Peyer's patch (tissue), 4 donors: Measurements from ENCODE around the gene CTSH. TPM values are rescaled to one million over a fixed set of nuclear protein-coding genes. Genes with fewer than 3 reads are reported as not detected.

ENCODE experiments used
- DNase-seq, 3 donors: peaks; one replicate each; pipeline ENCODE4 v3.0.0-alpha.2; 2017 to 2019
- H3K27ac ChIP-seq, 4 donors: fragments of 200-600 bp; sonication (generic); one replicate each; pipeline ENCODE4 v1.5.1; 2016 to 2019
- H3K27me3 ChIP-seq, 2 donors: fragments of 200-600 bp; sonication (generic); one replicate each; pipeline ENCODE4 v1.5.1; 2019
- H3K36me3 ChIP-seq, 3 donors: fragments of 200-600 bp; sonication (generic); one replicate each; pipeline ENCODE4 v1.5.1; 2016 to 2019
- H3K4me1 ChIP-seq, 4 donors: fragments of 200-600 bp; sonication (generic); one replicate each; pipeline ENCODE4 v1.5.1; 2016 to 2019
- H3K4me3 ChIP-seq, 4 donors: fragments of 200-600 bp; sonication (generic); 1 replicate in 3 of 4; 2 replicates in 1 of 4; pipeline ENCODE4 v1.5.1; 2016 to 2019; ENCODE audit warnings: mild to moderate bottlenecking in 1 of 4
- H3K9me3 ChIP-seq, 4 donors: fragments of 200-600 bp; sonication (generic); one replicate each; pipeline ENCODE4 v1.5.1; 2016 to 2019; ENCODE audit warnings: mild to moderate bottlenecking in 1 of 4
- POLR2A ChIP-seq, 2 donors: fragments of 450-650 bp; IDR thresholded peaks; one replicate each; pipeline ENCODE4 v1.5.1; 2017; ENCODE audit warnings: antibody characterized with exemption in 2 of 2, mild to moderate bottlenecking in 2 of 2, moderate library complexity in 2 of 2
- total RNA-seq, 4 donors: library from RNA; depleted of rRNA; stranded (reverse); fragments of >200 nt; gene quantifications; one replicate each; pipeline ENCODE4 v1.1.0, GENCODE V29; 2016
- TF ChIP-seq, protein P1 (sequence below), 6 experiments: fragments of 450-650 bp in 4 of 6; fragments of 200-600 bp in 2 of 6; sonication (generic) in 1 of 6; IDR thresholded peaks; one replicate each; pipeline ENCODE4 v1.5.1; 2017 to 2019; ENCODE audit warnings: antibody characterized with exemption in 6 of 6, mild to moderate bottlenecking in 3 of 6, moderate library complexity in 1 of 6

CTSH gene
- total RNA-seq, 4 donors from 2014 or later = 99.9 to 198 (median 161) TPM

DNA sequence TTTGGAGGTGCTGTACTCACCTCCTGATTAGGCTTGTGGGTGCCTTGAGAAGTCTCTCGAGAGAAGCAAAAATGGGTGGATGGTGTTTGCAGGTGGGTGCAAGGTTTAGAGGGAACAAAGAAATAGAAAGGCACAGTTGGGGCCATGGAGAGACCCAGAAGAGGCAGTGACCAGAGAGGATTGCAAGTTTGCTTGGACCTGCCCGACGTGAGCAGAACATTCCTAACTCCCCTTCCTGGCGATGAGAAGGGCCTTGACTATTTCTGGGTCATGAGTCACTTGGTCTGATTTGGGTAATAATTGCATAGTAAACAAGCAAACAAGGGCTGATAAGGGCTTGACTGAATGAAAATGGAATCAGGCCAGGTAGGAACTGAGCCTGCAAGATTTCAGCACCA lies 7.0 kb upstream of the CTSH start:
- no peaks in the 10 kb centered on the region for H3K27me3 ChIP-seq
- TF ChIP-seq POLR2A (IDR thresholded peaks at IDR 0.05) = no peak
- TF ChIP-seq, protein P1, sequence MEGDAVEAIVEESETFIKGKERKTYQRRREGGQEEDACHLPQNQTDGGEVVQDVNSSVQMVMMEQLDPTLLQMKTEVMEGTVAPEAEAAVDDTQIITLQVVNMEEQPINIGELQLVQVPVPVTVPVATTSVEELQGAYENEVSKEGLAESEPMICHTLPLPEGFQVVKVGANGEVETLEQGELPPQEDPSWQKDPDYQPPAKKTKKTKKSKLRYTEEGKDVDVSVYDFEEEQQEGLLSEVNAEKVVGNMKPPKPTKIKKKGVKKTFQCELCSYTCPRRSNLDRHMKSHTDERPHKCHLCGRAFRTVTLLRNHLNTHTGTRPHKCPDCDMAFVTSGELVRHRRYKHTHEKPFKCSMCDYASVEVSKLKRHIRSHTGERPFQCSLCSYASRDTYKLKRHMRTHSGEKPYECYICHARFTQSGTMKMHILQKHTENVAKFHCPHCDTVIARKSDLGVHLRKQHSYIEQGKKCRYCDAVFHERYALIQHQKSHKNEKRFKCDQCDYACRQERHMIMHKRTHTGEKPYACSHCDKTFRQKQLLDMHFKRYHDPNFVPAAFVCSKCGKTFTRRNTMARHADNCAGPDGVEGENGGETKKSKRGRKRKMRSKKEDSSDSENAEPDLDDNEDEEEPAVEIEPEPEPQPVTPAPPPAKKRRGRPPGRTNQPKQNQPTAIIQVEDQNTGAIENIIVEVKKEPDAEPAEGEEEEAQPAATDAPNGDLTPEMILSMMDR (IDR thresholded peaks at IDR 0.05) = no peak
- no peak for DNase-seq
- H3K27ac ChIP-seq = peak overlapping the region; percentile 6 to 79 (median 12)
- no peaks in the 10 kb centered on the region for H3K36me3 ChIP-seq
- no peaks in the 10 kb centered on the region for H3K9me3 ChIP-seq
- H3K4me1 ChIP-seq = peaks cover 0 to 29% (median 6%) of the 10 kb centered on the region in 4 donors
- H3K4me3 ChIP-seq = no peak overlapping the region

DNA sequence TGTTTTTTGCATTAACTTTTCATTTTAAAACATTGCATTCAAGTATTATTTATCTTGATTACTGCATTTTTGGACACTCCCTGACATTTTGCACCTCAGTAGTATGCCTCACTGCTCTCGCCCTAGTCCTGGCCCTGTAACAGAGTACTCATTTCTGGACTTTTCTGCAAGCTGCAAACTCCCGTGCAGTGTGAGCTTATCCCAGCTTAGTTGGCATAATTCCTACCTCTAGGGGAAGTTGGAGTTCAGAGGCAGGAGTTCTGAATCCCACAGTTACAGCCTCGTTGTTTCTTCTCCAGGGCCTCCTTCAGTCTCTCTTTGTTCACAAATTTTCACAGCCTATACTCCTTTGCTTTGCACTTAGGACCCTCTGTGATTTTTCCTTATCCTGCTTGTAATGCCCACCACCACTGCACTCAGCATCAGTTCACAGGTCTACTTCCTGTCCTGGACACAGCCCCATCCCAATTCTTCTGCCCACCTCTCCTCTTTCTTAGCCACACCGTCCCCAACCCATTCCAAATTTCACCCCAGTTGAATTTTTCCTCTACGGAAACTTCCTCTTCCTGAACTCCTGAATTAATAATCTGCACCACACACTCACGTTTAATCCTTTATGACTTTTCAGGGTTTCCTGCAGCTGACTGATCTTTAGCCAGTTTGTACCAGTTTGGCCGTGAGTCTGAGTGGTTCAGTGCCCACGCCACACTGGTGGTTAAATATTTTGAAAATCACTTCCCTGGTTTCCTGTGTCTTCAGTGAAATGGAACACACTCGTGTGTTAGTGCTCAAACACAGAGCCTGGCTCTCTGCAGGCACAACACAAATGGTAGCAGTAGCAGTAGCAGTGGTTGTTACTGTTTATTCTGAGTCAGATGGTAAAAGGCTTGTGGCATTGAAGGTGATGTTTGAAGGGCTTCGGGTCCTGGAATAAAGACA lies 6.3 kb upstream of the CTSH start:
- H3K36me3 ChIP-seq = no peaks in the 10 kb centered on the region
- peak overlapping the region; percentile 6 to 79 (median 12) for H3K27ac ChIP-seq
- peak in 1 of 3 donors; percentile 46 for DNase-seq
- H3K9me3 ChIP-seq = no peaks in the 10 kb centered on the region
- no peak overlapping the region for H3K4me3 ChIP-seq
- H3K4me1 ChIP-seq = peaks cover 0 to 29% (median 6%) of the 10 kb centered on the region in 4 donors
- no peaks in the 10 kb centered on the region for H3K27me3 ChIP-seq
- TF ChIP-seq POLR2A (IDR thresholded peaks at IDR 0.05) = no peak
- TF ChIP-seq, protein P1 (IDR thresholded peaks at IDR 0.05) = peak in 2 of 6 experiments; percentile 25 to 26

DNA sequence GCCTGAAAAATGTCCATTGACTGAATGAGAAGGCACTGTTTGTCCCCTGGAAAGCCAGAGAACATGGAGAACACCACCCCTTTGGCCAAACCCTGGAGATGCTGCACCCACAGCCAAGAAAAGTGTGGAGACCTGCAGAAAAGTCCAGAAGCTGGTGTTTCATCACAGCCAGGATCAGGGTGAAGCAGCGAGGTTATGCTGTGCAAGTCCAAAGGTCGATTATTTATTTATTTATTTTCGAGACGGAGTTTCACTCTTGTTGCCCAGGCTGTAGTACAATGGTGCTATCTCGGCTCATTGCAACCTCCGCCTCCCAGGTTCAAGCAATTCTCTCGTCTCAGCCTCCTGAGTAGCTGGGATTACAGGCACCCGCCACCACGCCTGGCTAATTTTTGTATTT lies 5.5 kb upstream of the CTSH start:
- H3K36me3 ChIP-seq = no peaks in the 10 kb centered on the region
- H3K9me3 ChIP-seq = no peaks in the 10 kb centered on the region
- peaks cover 0 to 30% (median 6%) of the 10 kb centered on the region in 4 donors for H3K4me1 ChIP-seq
- H3K27me3 ChIP-seq = no peaks in the 10 kb centered on the region
- H3K27ac ChIP-seq = peak overlapping the region in 1 of 4 donors; percentile 79
- no peak for DNase-seq
- TF ChIP-seq POLR2A (IDR thresholded peaks at IDR 0.05) = no peak
- TF ChIP-seq, protein P1 (IDR thresholded peaks at IDR 0.05) = no peak
- H3K4me3 ChIP-seq = no peak overlapping the region

DNA sequence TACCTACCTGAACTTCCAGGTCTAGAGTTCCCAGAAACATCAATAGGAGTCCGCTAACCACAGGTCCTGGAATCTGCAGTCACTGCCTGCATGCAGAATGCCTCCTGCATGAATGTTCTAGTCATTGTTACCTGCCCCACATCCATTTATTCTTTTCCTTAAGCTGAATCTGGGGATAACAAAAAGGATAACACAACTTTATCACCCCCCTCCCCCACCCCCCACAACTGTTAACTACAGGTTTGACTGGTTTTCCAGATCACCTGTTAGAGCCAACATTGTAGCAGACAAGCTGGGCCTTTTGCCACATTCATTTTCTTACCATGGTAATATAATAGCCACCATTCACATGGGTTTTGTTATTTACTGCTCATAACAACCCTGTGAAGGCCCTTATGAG lies 4.6 kb upstream of the CTSH start:
- Histone ChIP-seq H3K27ac (peak overlapping the region in 1 of 4 donors; percentile 79), H3K4me3 (no peak overlapping the region), H3K36me3 (no peaks in the 10 kb centered on the region), H3K9me3 (no peaks in the 10 kb centered on the region), H3K27me3 (no peaks in the 10 kb centered on the region), H3K4me1 (peaks cover 0 to 33% (median 6%) of the 10 kb centered on the region in 4 donors)
- no peak for DNase-seq
- TF ChIP-seq, protein P1 (IDR thresholded peaks at IDR 0.05) = no peak
- TF ChIP-seq POLR2A (IDR thresholded peaks at IDR 0.05) = no peak

DNA sequence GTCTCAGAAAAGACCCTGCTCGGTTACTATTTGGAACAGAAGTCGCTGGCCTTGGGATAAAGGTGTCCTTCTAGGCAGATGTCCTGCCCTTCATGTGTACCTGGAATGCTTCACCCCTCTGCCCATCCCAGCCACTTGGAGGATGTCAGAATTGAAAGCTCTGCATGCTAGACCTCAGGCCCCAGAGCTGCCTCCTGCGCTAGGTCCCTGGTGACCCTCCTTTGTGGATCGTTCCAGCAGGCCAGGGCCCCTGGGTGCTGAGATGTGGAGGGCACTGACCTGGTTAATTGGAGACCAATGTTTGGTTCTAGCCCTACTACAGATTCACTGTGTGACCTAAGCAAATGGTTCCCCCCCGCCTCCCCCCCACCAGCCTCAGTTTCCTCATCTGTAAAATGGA lies 2.7 kb upstream of the CTSH start:
- Histone ChIP-seq H3K9me3 (no peaks in the 10 kb centered on the region), H3K36me3 (no peaks in the 10 kb centered on the region), H3K4me1 (peaks cover 0 to 38% (median 6%) of the 10 kb centered on the region in 4 donors), H3K27me3 (no peaks in the 10 kb centered on the region), H3K27ac (no peak overlapping the region), H3K4me3 (no peak overlapping the region)
- TF ChIP-seq POLR2A (IDR thresholded peaks at IDR 0.05) = no peak
- TF ChIP-seq, protein P1 (IDR thresholded peaks at IDR 0.05) = no peak
- DNase-seq = no peak
